ENCODE measurements around the gene OSBPL2.

OSBPL2 gene

DNA sequence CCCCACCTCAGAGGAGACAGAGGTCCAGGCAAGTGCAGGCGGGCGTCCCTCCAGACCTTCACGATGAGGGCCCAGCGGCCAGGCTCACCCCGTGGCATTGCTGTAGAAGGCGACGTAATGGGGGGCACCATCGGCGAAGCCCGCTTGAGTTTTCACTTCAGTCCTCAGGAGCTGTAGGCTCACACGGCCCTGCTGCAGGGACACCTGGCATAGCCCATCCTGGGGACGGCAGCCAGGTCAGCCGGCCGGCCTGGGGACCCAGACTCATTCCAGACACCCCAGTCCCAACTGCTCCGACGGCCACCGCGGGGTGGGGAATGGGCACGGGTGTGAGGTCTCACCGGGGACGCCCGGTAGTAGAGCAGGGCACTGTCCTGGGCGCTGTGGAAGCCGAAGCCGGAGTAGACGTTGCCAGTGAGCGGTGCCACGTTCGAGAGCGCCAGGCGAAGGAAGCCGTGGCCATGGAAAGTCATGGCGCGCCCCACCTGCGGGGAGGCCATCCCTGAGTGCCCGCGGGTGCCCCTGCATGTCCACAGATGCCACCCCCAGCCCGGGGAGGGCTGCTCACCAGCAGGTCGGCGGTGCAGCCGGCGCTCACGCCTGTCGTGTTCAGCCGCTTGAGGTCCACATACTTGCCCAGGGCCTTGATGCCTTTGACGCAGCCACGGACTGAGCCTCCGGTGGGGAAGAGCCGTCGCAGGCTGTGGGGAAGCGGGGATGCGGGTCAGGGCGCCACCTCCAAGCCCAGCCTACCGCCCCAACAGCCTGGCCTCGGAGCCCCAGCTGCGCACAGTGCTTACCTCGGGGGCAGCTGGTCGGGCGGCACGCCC is 73.7 kb downstream of the OSBPL2 start:
- no peak overlapping the region for H3K4me3 ChIP-seq (ENCODE audit: low read depth, low read length)
- DNase-seq (ENCODE audit: low read depth) = no peak
- TF ChIP-seq CTCF (IDR thresholded peaks at IDR 0.05; ENCODE audit: insufficient read depth, low read depth, low read length, missing control alignments) = no peak

GRCh38 chr20:62312662-62312977 is 74.3 kb downstream of the OSBPL2 start:
- TF ChIP-seq CTCF (IDR thresholded peaks at IDR 0.05; ENCODE audit: insufficient read depth, low read depth, low read length, missing control alignments) = no peak

GRCh38 chr20:62313021-62313420 is 74.7 kb downstream of the OSBPL2 start:
- no peak overlapping the region for H3K4me3 ChIP-seq (ENCODE audit: low read depth, low read length)
- DNase-seq (ENCODE audit: low read depth) = no peak
- no peak for TF ChIP-seq CTCF (IDR thresholded peaks at IDR 0.05; ENCODE audit: insufficient read depth, low read depth, low read length, missing control alignments)

More at GRCh38 chr20:62312662-62312977, 74.3 kb downstream of the OSBPL2 start:
- no peak for DNase-seq (ENCODE audit: low read depth)
- no peak overlapping the region for H3K4me3 ChIP-seq (ENCODE audit: low read depth, low read length)

GRCh38 chr20:62313460-62314338 is 75.4 kb downstream of the OSBPL2 start:
- TF ChIP-seq CTCF (IDR thresholded peaks at IDR 0.05; ENCODE audit: insufficient read depth, low read depth, low read length, missing control alignments) = no peak
- DNase-seq (ENCODE audit: low read depth) = no peak

DNA sequence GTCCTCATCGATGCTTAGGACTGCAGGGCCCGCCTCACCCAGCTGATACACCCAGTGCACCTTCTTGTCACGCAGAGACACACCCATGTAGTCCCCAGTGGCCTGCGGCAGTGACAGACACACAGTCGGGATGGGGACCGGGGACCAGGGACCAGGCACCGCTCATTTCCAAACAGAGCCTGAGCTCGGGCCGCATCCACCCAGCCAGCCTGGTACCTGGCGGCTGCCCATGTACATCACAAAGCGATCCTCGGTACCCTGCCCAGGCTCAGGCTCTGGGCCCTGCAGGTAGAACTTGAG is 76.0 kb downstream of the OSBPL2 start:
- TF ChIP-seq CTCF (IDR thresholded peaks at IDR 0.05; ENCODE audit: insufficient read depth, low read depth, low read length, missing control alignments) = no peak
- no peak for DNase-seq (ENCODE audit: low read depth)
- H3K4me3 ChIP-seq (ENCODE audit: low read depth, low read length) = no peak overlapping the region

More at GRCh38 chr20:62313460-62314338, 75.4 kb downstream of the OSBPL2 start:
- H3K4me3 ChIP-seq (ENCODE audit: low read depth, low read length) = no peak overlapping the region

- H3K4me3 ChIP-seq (ENCODE audit: low read depth, low read length) = no peak overlapping the region
- no peak for TF ChIP-seq CTCF (IDR thresholded peaks at IDR 0.05; ENCODE audit: insufficient read depth, low read depth, low read length, missing control alignments)
- DNase-seq (ENCODE audit: low read depth) = no peak
Observed at GRCh38 chr20:62314711-62315302, 76.5 kb downstream of the OSBPL2 start.

Data from GM12865 (cell line).